Fibroblast of lung (primary cell): ENCODE measurements around the gene POU2AF2. TPM values are rescaled to one million over a fixed set of nuclear protein-coding genes. Genes with fewer than 3 reads are reported as not detected.
"Not testable (repeated sequence)": the region's sequence is repeated elsewhere in the genome, so short reads cannot be mapped to it uniquely, and the experiment has no call there.

Experiments
- DNase-seq, 2 donors: peaks; one replicate each; pipeline versions ENCODE4 v3.0.0 to v3.0.0-alpha.2; 2010; ENCODE audit warnings: low read depth in 2 of 2
- H2AFZ ChIP-seq: 2 replicates; pipeline ENCODE4 v1.5.1; 2012; ENCODE audit warnings: low read length, control low read depth, inconsistent platforms
- H3K27ac ChIP-seq: 2 replicates; pipeline ENCODE4 v1.5.1; 2011; ENCODE audit warnings: low read length, control low read depth; ENCODE audit not compliant: insufficient read depth
- H3K27me3 ChIP-seq: 2 replicates; pipeline ENCODE4 v1.5.1; 2011; ENCODE audit warnings: mild to moderate bottlenecking, low read length; ENCODE audit not compliant: control insufficient read depth, insufficient read depth
- H3K36me3 ChIP-seq: 2 replicates; pipeline ENCODE4 v1.5.1; 2011; ENCODE audit warnings: low read length; ENCODE audit not compliant: control insufficient read depth, insufficient read depth
- H3K4me1 ChIP-seq: 2 replicates; pipeline ENCODE4 v1.5.1; 2011; ENCODE audit warnings: low read length; ENCODE audit not compliant: control insufficient read depth, insufficient read depth; ENCODE audit errors: extremely low read depth
- H3K4me2 ChIP-seq: 2 replicates; pipeline ENCODE4 v1.5.1; 2011; ENCODE audit warnings: low read length, control low read depth; ENCODE audit not compliant: insufficient read depth; ENCODE audit errors: extremely low read depth
- H3K4me3 ChIP-seq, 4 experiments: fragments of 200-600 bp in 1 of 4; sonication (generic) in 1 of 4; replicated peaks in 1 of 4; 2 replicates each; pipeline ENCODE4 v1.5.1; 2011 to 2016; ENCODE audit warnings: low read length in 4 of 4, low read depth in 3 of 4, mild to moderate bottlenecking in 3 of 4, control low read depth in 2 of 4, inconsistent platforms in 1 of 4, mixed read lengths in 1 of 4; ENCODE audit not compliant: insufficient read depth in 1 of 4; ENCODE audit errors: control extremely low read depth in 1 of 4
- H3K79me2 ChIP-seq: 2 replicates; pipeline ENCODE4 v1.5.1; 2012; ENCODE audit warnings: mild to moderate bottlenecking, low read length, inconsistent platforms; ENCODE audit not compliant: control insufficient read depth, insufficient read depth
- H3K9ac ChIP-seq: 2 replicates; pipeline ENCODE4 v1.5.1; 2011; ENCODE audit warnings: mild to moderate bottlenecking, low read length, control low read depth; ENCODE audit not compliant: insufficient read depth
- H3K9me3 ChIP-seq: 2 replicates; pipeline ENCODE4 v1.5.1; 2012; ENCODE audit warnings: low read depth, low read length; ENCODE audit not compliant: control insufficient read depth, insufficient read depth
- H4K20me1 ChIP-seq: 2 replicates; pipeline ENCODE4 v1.5.1; 2011; ENCODE audit warnings: low read length; ENCODE audit not compliant: control insufficient read depth, insufficient read depth; ENCODE audit errors: extremely low read depth
- EZH2 ChIP-seq: IDR thresholded peaks from 2 replicates; pipeline ENCODE4 v1.5.1; 2012; ENCODE audit warnings: low read length, control low read depth, mild to moderate bottlenecking; ENCODE audit errors: missing control alignments
- polyA plus RNA-seq, 2 donors: library from polyadenylated mRNA; depleted of rRNA in 1 of 2; stranded (reverse) in 1 of 2; unstranded in 1 of 2; fragments of >200 nt; gene quantifications; 2 replicates each; pipeline ENCODE4 v1.2.1, GENCODE V29; 2011 to 2012; ENCODE audit warnings: missing spikeins in 1 of 2
- total RNA-seq: library from RNA; depleted of rRNA; stranded (reverse); fragments of >200 nt; gene quantifications from 2 replicates; pipeline ENCODE4 v1.2.1, GENCODE V29; 2014
- TF ChIP-seq, protein P1 (sequence below), 2 donors: IDR thresholded peaks in 1 of 2; conservative IDR thresholded peaks in 1 of 2; 1 replicate in 1 of 2; 2 replicates in 1 of 2; pipeline ENCODE4 v1.5.1; 2011 to 2012; ENCODE audit warnings: low read length in 2 of 2, control low read depth in 1 of 2, inconsistent platforms in 1 of 2, low read depth in 1 of 2, mild to moderate bottlenecking in 1 of 2

Gene POU2AF2
- total and polyA plus RNA-seq, 2 donors (not counting 1 experiment from before 2014, with no cell fraction given) = not detected

GRCh38 chr11:111221208-111221607, 24.3 kb upstream of the POU2AF2 start:
- Histone ChIP-seq H3K36me3 (no peaks in the 10 kb centered on the region), H3K27ac (no peak overlapping the region), H2AFZ (no peak overlapping the region), H4K20me1 (no peaks in the 10 kb centered on the region), H3K79me2 (no peaks in the 10 kb centered on the region), H3K4me3 (no peak overlapping the region), H3K4me2 (no peak overlapping the region), H3K9ac (no peak overlapping the region), H3K27me3 (no peaks in the 10 kb centered on the region), H3K9me3 (no peaks in the 10 kb centered on the region), H3K4me1 (no peaks in the 10 kb centered on the region)
- DNase-seq = no peak
- TF ChIP-seq, protein P1, sequence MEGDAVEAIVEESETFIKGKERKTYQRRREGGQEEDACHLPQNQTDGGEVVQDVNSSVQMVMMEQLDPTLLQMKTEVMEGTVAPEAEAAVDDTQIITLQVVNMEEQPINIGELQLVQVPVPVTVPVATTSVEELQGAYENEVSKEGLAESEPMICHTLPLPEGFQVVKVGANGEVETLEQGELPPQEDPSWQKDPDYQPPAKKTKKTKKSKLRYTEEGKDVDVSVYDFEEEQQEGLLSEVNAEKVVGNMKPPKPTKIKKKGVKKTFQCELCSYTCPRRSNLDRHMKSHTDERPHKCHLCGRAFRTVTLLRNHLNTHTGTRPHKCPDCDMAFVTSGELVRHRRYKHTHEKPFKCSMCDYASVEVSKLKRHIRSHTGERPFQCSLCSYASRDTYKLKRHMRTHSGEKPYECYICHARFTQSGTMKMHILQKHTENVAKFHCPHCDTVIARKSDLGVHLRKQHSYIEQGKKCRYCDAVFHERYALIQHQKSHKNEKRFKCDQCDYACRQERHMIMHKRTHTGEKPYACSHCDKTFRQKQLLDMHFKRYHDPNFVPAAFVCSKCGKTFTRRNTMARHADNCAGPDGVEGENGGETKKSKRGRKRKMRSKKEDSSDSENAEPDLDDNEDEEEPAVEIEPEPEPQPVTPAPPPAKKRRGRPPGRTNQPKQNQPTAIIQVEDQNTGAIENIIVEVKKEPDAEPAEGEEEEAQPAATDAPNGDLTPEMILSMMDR (conservative IDR thresholded peaks at IDR 0.05 in 1 of 2, IDR thresholded peaks at IDR 0.05 in 1 of 2; ENCODE audit: low read depth in 1 of 2, low read length in 2 of 2) = no peak
- no peak for TF ChIP-seq EZH2

- not testable (repeated sequence) for H2AFZ ChIP-seq, H3K79me2 ChIP-seq, H3K9me3 ChIP-seq, DNase-seq, H3K4me3 ChIP-seq, H3K36me3 ChIP-seq, H3K27ac ChIP-seq, H3K4me1 ChIP-seq, H4K20me1 ChIP-seq, H3K9ac ChIP-seq, H3K4me2 ChIP-seq, H3K27me3 ChIP-seq
Observed at GRCh38 chr11:111221936-111222335, 23.6 kb upstream of the POU2AF2 start.

DNA sequence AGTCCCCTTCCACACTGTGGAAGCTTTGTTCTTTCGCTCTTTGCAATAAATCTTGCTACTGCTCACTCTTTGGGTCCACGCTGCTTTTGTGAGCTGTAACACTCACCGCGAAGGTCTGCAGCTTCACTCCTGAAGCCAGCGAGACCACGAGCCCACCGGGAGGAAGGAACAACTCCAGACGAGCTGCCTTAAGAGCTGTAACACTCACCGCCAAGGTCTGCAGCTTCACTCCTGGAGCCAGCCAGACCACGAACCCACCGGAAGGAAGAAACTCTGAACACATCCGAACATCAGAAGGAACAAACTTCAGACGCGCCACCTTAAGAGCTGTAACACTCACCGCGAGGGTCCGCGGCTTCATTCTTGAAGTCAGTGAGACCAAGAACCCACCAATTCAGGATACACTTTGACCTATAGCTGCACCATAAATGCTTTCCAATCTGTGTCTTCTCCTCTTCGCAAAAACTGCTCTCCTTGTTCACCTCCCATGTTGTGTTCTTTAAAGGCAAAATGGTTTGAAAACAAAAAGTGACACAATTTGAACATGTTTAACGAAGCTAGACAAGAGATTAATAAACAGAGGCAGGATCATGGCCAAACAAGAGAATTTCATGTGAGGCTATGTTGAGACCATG, 22.6 kb upstream of the POU2AF2 start:
- not testable (repeated sequence) for H4K20me1 ChIP-seq, H3K4me1 ChIP-seq, H3K9me3 ChIP-seq, H3K4me2 ChIP-seq, H3K27ac ChIP-seq, H3K36me3 ChIP-seq, H3K4me3 ChIP-seq, DNase-seq, H3K79me2 ChIP-seq, H3K9ac ChIP-seq, H3K27me3 ChIP-seq, H2AFZ ChIP-seq

DNA sequence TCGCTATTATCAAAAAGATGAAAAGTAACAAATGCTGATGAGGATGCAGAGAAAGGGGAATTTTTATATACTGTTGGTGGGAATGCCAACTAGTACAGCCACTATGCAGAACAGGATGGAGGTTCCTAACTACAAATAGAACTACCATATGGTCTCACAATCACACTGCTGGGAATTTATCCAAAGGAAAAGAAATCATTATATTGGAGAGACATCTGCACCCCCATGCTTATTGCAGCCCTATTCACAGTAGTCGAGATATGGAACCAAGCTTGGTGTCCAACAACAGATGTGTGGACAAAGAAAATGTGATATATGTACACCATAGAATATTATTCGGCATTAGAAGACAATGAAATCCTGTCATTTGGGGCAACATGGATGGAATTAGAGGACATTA, 19.6 kb upstream of the POU2AF2 start:
- no peak for DNase-seq
- Histone ChIP-seq H3K27me3 (no peaks in the 10 kb centered on the region), H4K20me1 (no peaks in the 10 kb centered on the region), H3K4me2 (no peak overlapping the region), H3K9ac (no peak overlapping the region), H3K4me1 (no peaks in the 10 kb centered on the region), H3K36me3 (no peaks in the 10 kb centered on the region), H3K79me2 (no peaks in the 10 kb centered on the region), H3K4me3 (no peak overlapping the region), H2AFZ (no peak overlapping the region), H3K9me3 (no peaks in the 10 kb centered on the region), H3K27ac (no peak overlapping the region)
- TF ChIP-seq, protein P1 (conservative IDR thresholded peaks at IDR 0.05 in 1 of 2, IDR thresholded peaks at IDR 0.05 in 1 of 2; ENCODE audit: low read depth in 1 of 2, low read length in 2 of 2) = no peak
- no peak for TF ChIP-seq EZH2
